Mesendoderm (in vitro differentiated cells): Measurements from ENCODE around the gene GLOD5.

Experiments used
- DNase-seq: peaks from one replicate; pipeline ENCODE4 v3.0.0; 2013
- H2AK5ac ChIP-seq: 2 replicates; pipeline ENCODE4 v1.6.1; 2013; ENCODE audit warnings: low read length, inconsistent platforms
- H2BK120ac ChIP-seq: 2 replicates; pipeline ENCODE4 v1.6.1; 2013; ENCODE audit warnings: low read depth, mild to moderate bottlenecking, low read length, moderate library complexity, mixed read lengths
- H2BK15ac ChIP-seq: replicated peaks from 2 replicates; pipeline ENCODE4 v1.6.1; 2013; ENCODE audit warnings: low read depth, mild to moderate bottlenecking, moderate library complexity
- H2BK5ac ChIP-seq: 2 replicates; pipeline ENCODE4 v1.6.1; 2013; ENCODE audit warnings: low read length, inconsistent platforms
- H3K18ac ChIP-seq: 2 replicates; pipeline ENCODE4 v1.6.1; 2013; ENCODE audit warnings: mild to moderate bottlenecking, low read length, mixed read lengths
- H3K23ac ChIP-seq: one replicate; pipeline ENCODE4 v1.6.1; 2013; ENCODE audit warnings: low read length
- H3K27ac ChIP-seq: 2 replicates; pipeline ENCODE4 v1.5.1; 2013; ENCODE audit warnings: low read depth, mild to moderate bottlenecking, inconsistent platforms, low read length, moderate library complexity
- H3K27me3 ChIP-seq: 2 replicates; pipeline ENCODE4 v1.6.1; 2013; ENCODE audit warnings: low read length, control low read depth, mild to moderate bottlenecking, inconsistent platforms; ENCODE audit not compliant: insufficient read depth, poor library complexity
- H3K36me3 ChIP-seq: 2 replicates; pipeline ENCODE4 v1.6.1; 2013; ENCODE audit warnings: low read length, inconsistent platforms; ENCODE audit not compliant: control insufficient read depth, insufficient read depth
- H3K4ac ChIP-seq: one replicate; pipeline ENCODE4 v1.6.1; 2013; ENCODE audit warnings: low read depth, mild to moderate bottlenecking, low read length, moderate library complexity
- H3K4me1 ChIP-seq: 2 replicates; pipeline ENCODE4 v1.6.1; 2013; ENCODE audit warnings: low read depth, low read length, inconsistent platforms; ENCODE audit not compliant: control insufficient read depth
- H3K4me2 ChIP-seq: 2 replicates; pipeline ENCODE4 v1.6.1; 2013; ENCODE audit warnings: low read length
- H3K4me3 ChIP-seq: 2 replicates; pipeline ENCODE4 v1.5.1; 2013; ENCODE audit warnings: mild to moderate bottlenecking, low read length
- H3K56ac ChIP-seq: one replicate; pipeline ENCODE4 v1.6.1; 2013; ENCODE audit warnings: low read length
- H3K79me1 ChIP-seq: 2 replicates; pipeline ENCODE4 v1.6.1; 2013; ENCODE audit warnings: low read length, inconsistent platforms
- H3K79me2 ChIP-seq: 2 replicates; pipeline ENCODE4 v1.6.1; 2013; ENCODE audit warnings: mild to moderate bottlenecking, low read length; ENCODE audit not compliant: control insufficient read depth, insufficient read depth
- H3K9ac ChIP-seq: 2 replicates; pipeline ENCODE4 v1.6.1; 2013; ENCODE audit warnings: low read length, inconsistent platforms
- H4K5ac ChIP-seq: one replicate; pipeline ENCODE4 v1.6.1; 2013; ENCODE audit warnings: low read length
- H4K8ac ChIP-seq: one replicate; pipeline ENCODE4 v1.6.1; 2013; ENCODE audit warnings: low read depth, mild to moderate bottlenecking, control low read depth, low read length, moderate library complexity
- WGBS: extraction: QIAGEN DNeasy Blood & Tissue Kit; methylation state at CpG from one replicate; pipeline ENCODE4 v1.1.7; 2013; ENCODE audit warnings: low lambda C conversion rate, missing lambda C conversion rate; ENCODE audit not compliant: insufficient coverage; ENCODE audit errors: extremely low coverage; 5-methylcytosine and 5-hydroxymethylcytosine counted together

Gene GLOD5

DNA sequence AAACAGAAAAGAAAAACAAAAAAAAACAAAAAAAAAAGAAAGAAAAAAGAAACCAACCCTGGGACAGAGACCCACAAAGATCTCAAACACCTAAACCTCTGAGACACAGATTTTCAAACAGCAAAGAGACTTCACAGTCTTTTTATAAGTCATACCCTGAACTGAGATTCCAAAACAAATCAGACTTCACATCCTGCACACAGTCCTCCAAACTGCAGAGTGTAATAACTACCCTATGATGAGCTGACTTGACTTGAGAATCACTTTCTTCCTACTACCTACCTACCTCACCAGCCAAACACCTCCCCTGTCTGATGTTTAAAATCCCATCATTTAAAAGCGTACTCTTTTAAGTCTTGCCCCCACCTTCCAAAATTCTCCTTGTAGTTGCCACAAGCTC is 25.2 kb upstream of the GLOD5 start:
- Histone ChIP-seq H3K36me3 (no peaks in the 10 kb centered on the region), H3K23ac (no peak overlapping the region), H3K56ac (no peak overlapping the region), H3K4me1 (no peaks in the 10 kb centered on the region), H3K27me3 (no peaks in the 10 kb centered on the region), H2BK5ac (no peak overlapping the region), H3K18ac (no peak overlapping the region), H3K4me2 (no peak overlapping the region), H2AK5ac (no peak overlapping the region), H3K79me2 (no peaks in the 10 kb centered on the region), H4K5ac (no peak overlapping the region), H3K4me3 (no peak overlapping the region), H3K27ac (no peak overlapping the region), H2BK120ac (no peak overlapping the region), H3K4ac (no peak overlapping the region), H3K79me1 (no peaks in the 10 kb centered on the region), H3K9ac (no peak overlapping the region), H2BK15ac (no peak overlapping the region), H4K8ac (no peak overlapping the region)
- WGBS: no CpG with 5 or more reads among the region's 1 CpG
- DNase-seq: no peak

DNA sequence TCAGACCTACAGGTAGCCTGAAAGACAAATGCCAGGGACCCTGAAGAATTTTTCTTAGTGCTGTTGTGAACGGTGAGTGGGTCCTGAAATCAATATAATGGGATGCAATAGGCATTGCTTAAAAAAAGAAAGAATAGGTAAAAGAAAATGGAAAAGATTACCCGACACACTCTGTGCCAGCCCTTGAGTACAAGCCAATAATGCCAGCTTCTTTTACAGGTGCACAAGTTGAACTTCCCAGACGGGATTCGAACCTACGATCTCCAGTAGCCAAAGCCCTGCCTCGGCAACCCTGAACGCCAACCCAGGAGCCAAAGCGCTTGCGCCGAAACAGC is 24.7 kb upstream of the GLOD5 start:
- no peak overlapping the region for H3K4me3 ChIP-seq
- no peaks in the 10 kb centered on the region for H3K79me2 ChIP-seq
- no peak overlapping the region for H2BK15ac ChIP-seq
- no peak overlapping the region for H3K9ac ChIP-seq
- H4K8ac ChIP-seq: no peak overlapping the region
- H3K36me3 ChIP-seq: no peaks in the 10 kb centered on the region
- H3K4me1 ChIP-seq: no peaks in the 10 kb centered on the region
- WGBS: no CpG with 5 or more reads among the region's 10 CpGs
- no peak overlapping the region for H3K56ac ChIP-seq
- H2AK5ac ChIP-seq: no peak overlapping the region
- H3K23ac ChIP-seq: no peak overlapping the region
- no peak overlapping the region for H4K5ac ChIP-seq
- H3K27ac ChIP-seq: no peak overlapping the region
- H3K4me2 ChIP-seq: no peak overlapping the region
- no peak overlapping the region for H2BK120ac ChIP-seq
- no peak overlapping the region for H3K18ac ChIP-seq
- H3K79me1 ChIP-seq: no peaks in the 10 kb centered on the region
- no peak overlapping the region for H2BK5ac ChIP-seq
- no peak overlapping the region for H3K4ac ChIP-seq
- H3K27me3 ChIP-seq: no peaks in the 10 kb centered on the region
- DNase-seq: no peak

DNA sequence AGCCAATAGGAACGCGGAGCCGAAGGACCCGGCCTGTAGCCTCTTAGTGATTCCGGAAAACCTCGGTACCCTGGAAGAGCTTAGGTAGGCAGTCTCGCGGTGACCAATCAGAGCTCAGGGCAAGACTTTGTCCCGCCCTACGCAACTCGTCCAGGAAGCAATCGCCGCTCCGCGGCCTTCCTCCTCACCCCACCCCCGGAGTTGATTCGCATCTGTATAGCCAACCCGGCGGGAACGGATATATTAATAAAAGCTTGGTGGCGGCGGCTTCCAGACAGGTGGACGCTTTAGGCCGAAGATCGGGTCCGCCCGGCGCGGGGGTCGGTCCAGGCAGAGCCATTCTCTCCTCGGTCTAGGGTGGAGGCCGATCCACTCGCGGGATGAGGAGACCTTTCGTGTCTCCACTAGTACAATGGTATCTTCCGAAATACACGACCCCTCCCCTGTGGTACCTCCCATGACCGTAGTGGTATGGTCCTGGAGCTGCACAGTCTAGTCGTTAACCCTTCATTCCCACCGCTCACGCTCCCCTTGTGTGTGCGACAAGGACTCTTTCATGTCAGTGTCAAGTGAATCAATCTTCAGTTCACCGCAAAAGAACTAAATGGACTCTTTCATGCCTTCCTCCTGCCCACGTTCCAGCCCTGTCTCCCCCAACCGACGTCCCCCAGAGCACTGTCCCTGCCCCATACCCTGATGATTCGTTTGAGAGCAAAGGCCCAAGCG is 24.2 kb upstream of the GLOD5 start:
- no peaks in the 10 kb centered on the region for H3K79me2 ChIP-seq
- DNase-seq: peak; percentile 99
- H3K27ac ChIP-seq: peak overlapping the region; percentile 37
- peak overlapping the region; percentile 70 for H3K4me2 ChIP-seq
- no peak overlapping the region for H2BK15ac ChIP-seq
- H4K8ac ChIP-seq: peak overlapping the region; percentile 99
- no peak overlapping the region for H3K4ac ChIP-seq
- H3K4me3 ChIP-seq: peak overlapping the region; percentile 25
- no peak overlapping the region for H4K5ac ChIP-seq
- H2AK5ac ChIP-seq: no peak overlapping the region
- peak overlapping the region; percentile 92 for H3K56ac ChIP-seq
- H3K18ac ChIP-seq: peak overlapping the region; percentile 78
- no CpG with 5 or more reads among the region's 48 CpGs for WGBS
- no peaks in the 10 kb centered on the region for H3K79me1 ChIP-seq
- H3K27me3 ChIP-seq: no peaks in the 10 kb centered on the region
- peak overlapping the region; percentile 81 for H3K9ac ChIP-seq
- no peak overlapping the region for H3K23ac ChIP-seq
- no peaks in the 10 kb centered on the region for H3K4me1 ChIP-seq
- no peak overlapping the region for H2BK5ac ChIP-seq
- no peaks in the 10 kb centered on the region for H3K36me3 ChIP-seq
- H2BK120ac ChIP-seq: no peak overlapping the region

DNA sequence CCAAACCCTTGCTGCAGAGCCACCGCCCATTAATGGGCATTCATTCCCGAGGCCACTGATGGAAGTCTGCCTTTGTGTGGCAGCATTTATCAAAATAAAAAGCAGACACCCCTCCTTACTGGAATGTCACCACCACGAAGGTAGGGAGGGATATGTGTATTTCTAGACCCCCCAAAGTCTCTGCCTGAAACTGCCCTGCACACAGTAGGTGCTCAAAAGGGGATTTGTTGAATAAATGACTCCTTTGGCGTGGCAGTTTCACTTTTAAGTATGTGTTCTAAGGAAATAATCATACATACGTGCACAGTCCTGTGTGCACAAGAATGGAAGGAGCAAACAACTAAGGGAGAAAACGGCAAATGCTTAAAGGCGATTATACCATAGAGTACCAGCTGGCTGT is 23.6 kb upstream of the GLOD5 start:
- Histone ChIP-seq H3K4ac (no peak overlapping the region), H3K23ac (no peak overlapping the region), H3K79me2 (no peaks in the 10 kb centered on the region), H3K79me1 (no peaks in the 10 kb centered on the region), H3K4me3 (no peak overlapping the region), H3K27ac (no peak overlapping the region), H2BK15ac (no peak overlapping the region), H3K27me3 (no peaks in the 10 kb centered on the region), H2BK5ac (no peak overlapping the region), H4K5ac (peak overlapping the region; percentile 33), H4K8ac (no peak overlapping the region), H3K4me1 (no peaks in the 10 kb centered on the region), H3K36me3 (no peaks in the 10 kb centered on the region), H2BK120ac (no peak overlapping the region), H3K56ac (peak overlapping the region; percentile 92), H3K4me2 (peak overlapping the region; percentile 70), H3K18ac (no peak overlapping the region), H2AK5ac (no peak overlapping the region), H3K9ac (peak overlapping the region; percentile 81)
- no peak for DNase-seq
- WGBS: no CpG with 5 or more reads among the region's 7 CpGs

DNA sequence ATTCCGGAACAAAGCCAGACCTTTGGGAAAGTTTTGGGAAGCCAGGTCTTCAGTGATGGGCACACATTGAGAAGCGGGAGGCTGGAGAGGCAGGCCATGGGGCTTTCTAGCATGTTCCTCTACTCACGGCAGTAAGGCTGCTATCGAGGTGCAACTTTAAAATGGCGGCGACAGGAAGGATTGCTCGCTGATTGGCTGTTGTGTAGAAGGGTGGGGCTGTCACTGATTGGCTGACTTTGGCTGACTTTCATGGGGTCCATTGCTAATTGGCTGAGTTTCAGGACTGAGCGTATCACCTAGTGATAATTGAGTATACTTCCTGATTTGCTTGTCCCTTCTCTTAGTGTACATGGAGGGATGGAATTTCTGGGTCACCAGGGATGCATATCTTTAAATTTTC is 19.7 kb upstream of the GLOD5 start:
- no peak overlapping the region for H3K18ac ChIP-seq
- H3K27ac ChIP-seq: no peak overlapping the region
- DNase-seq: no peak
- no peak overlapping the region for H3K9ac ChIP-seq
- no peak overlapping the region for H3K23ac ChIP-seq
- no peak overlapping the region for H2AK5ac ChIP-seq
- no peak overlapping the region for H3K56ac ChIP-seq
- no peaks in the 10 kb centered on the region for H3K79me1 ChIP-seq
- H3K4me3 ChIP-seq: no peak overlapping the region
- H2BK5ac ChIP-seq: no peak overlapping the region
- no peak overlapping the region for H4K8ac ChIP-seq
- H3K4me2 ChIP-seq: no peak overlapping the region
- H3K4me1 ChIP-seq: no peaks in the 10 kb centered on the region
- H3K79me2 ChIP-seq: no peaks in the 10 kb centered on the region
- H3K27me3 ChIP-seq: no peaks in the 10 kb centered on the region
- no peak overlapping the region for H2BK15ac ChIP-seq
- H4K5ac ChIP-seq: no peak overlapping the region
- WGBS: no CpG with 5 or more reads among the region's 8 CpGs
- no peak overlapping the region for H3K4ac ChIP-seq
- no peaks in the 10 kb centered on the region for H3K36me3 ChIP-seq
- H2BK120ac ChIP-seq: no peak overlapping the region

DNA sequence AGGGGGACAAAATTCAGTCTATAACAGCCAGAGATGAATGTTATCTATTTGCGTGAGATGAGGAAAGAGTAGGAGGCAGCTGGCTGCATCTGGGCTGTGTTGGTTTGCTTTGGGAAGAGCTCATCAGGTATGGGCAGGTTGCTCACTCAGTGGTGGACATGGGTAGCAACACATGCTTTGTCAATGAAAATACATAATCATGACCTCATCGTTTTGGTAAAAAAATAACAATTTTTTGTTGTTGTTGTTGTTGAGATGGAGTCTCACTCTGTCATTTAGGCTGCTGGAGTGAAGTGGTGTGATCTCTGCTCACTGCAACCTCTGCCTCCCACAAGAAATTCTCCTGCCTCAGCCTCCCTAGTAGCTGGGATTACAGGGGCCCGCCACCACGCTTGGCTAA is 16.3 kb upstream of the GLOD5 start:
- DNase-seq: no peak
- Histone ChIP-seq H3K4me2 (no peak overlapping the region), H2AK5ac (no peak overlapping the region), H4K8ac (no peak overlapping the region), H3K27ac (no peak overlapping the region), H3K56ac (no peak overlapping the region), H3K4me1 (no peaks in the 10 kb centered on the region), H4K5ac (no peak overlapping the region), H3K4me3 (no peak overlapping the region), H2BK5ac (no peak overlapping the region), H3K79me2 (no peaks in the 10 kb centered on the region), H3K18ac (no peak overlapping the region), H3K79me1 (no peaks in the 10 kb centered on the region), H3K9ac (no peak overlapping the region), H2BK15ac (no peak overlapping the region), H3K36me3 (no peaks in the 10 kb centered on the region), H3K27me3 (no peaks in the 10 kb centered on the region), H3K4ac (no peak overlapping the region), H2BK120ac (no peak overlapping the region), H3K23ac (no peak overlapping the region)
- no CpG with 5 or more reads among the region's 4 CpGs for WGBS
